Astrocyte (in vitro differentiated cells and primary cell): ENCODE results near the gene CDC73.

Experiments
- EZH2 ChIP-seq: IDR thresholded peaks from 2 replicates; pipeline ENCODE4 v1.6.1; 2012; ENCODE audit warnings: mild to moderate bottlenecking, low read length, inconsistent platforms; ENCODE audit not compliant: insufficient read depth
- TF ChIP-seq, protein P1 (sequence below): IDR thresholded peaks from 2 replicates; pipeline ENCODE4 v1.5.1; 2011; ENCODE audit warnings: low read depth, mild to moderate bottlenecking, inconsistent platforms, low read length, moderate library complexity; ENCODE audit not compliant: insufficient read depth

GRCh38 chr1:193219391-193219790, 97.6 kb downstream of the CDC73 start:
- TF ChIP-seq, protein P1, sequence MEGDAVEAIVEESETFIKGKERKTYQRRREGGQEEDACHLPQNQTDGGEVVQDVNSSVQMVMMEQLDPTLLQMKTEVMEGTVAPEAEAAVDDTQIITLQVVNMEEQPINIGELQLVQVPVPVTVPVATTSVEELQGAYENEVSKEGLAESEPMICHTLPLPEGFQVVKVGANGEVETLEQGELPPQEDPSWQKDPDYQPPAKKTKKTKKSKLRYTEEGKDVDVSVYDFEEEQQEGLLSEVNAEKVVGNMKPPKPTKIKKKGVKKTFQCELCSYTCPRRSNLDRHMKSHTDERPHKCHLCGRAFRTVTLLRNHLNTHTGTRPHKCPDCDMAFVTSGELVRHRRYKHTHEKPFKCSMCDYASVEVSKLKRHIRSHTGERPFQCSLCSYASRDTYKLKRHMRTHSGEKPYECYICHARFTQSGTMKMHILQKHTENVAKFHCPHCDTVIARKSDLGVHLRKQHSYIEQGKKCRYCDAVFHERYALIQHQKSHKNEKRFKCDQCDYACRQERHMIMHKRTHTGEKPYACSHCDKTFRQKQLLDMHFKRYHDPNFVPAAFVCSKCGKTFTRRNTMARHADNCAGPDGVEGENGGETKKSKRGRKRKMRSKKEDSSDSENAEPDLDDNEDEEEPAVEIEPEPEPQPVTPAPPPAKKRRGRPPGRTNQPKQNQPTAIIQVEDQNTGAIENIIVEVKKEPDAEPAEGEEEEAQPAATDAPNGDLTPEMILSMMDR = no peak
- no peak for TF ChIP-seq EZH2
